Lung microvascular endothelial cell (primary cell): ENCODE measurements around the gene ZPR1. TPM values are rescaled to one million over a fixed set of nuclear protein-coding genes. Genes with fewer than 3 reads are reported as not detected.

ENCODE experiments used
- DNase-seq, 2 donors: peaks; one replicate each; pipeline versions ENCODE4 v3.0.0 to v3.0.0-alpha.2; 2010; ENCODE audit warnings: low read depth in 2 of 2
- total RNA-seq: library from RNA; depleted of rRNA; stranded (reverse); fragments of >200 nt; gene quantifications from 2 replicates; pipeline ENCODE4 v1.2.1, GENCODE V29; 2014

ZPR1 gene
- total RNA-seq, 1 donor from 2014 or later, result 18.3 TPM

- DNase-seq, result peak in 1 of 2 donors; percentile 64
These were observed 5.3 kb upstream of the ZPR1 start for GRCh38 chr11:116792869-116793771.

- DNase-seq, result no peak
These were observed 4.5 kb upstream of the ZPR1 start for GRCh38 chr11:116792144-116792868.

DNA sequence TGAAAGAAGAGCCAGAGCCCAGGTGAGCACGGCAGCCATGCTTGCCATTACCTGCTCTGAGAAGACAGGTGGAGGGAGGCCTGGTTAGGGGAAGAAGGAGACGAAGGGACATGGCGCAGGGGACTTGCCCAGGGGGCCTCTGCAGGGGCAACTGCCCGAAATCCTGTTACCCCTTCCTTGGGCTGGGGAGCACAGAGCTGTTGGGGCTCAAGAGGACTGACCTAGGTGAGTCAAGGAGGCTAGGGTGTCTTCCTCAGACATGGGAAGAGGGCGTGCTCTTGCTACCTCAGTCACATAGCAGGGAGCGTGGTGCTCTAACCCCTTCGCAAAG is 4.0 kb upstream of the ZPR1 start, which contains the start of gene APOA5:
APOA5 (minus strand) TSS at position 67 of the 331 bp plus-strand sequence; CDS start at position 48, 19 bp downstream.
- no peak for DNase-seq

- peak; percentile 69 to 77 for DNase-seq
These were observed 3.4 kb upstream of the ZPR1 start for GRCh38 chr11:116791002-116791812.

GRCh38 chr11:116790167-116791001 is 2.6 kb upstream of the ZPR1 start:
- no peak for DNase-seq

- no peak for DNase-seq
These were observed 1.2 kb upstream of the ZPR1 start for GRCh38 chr11:116788975-116789374.

DNA sequence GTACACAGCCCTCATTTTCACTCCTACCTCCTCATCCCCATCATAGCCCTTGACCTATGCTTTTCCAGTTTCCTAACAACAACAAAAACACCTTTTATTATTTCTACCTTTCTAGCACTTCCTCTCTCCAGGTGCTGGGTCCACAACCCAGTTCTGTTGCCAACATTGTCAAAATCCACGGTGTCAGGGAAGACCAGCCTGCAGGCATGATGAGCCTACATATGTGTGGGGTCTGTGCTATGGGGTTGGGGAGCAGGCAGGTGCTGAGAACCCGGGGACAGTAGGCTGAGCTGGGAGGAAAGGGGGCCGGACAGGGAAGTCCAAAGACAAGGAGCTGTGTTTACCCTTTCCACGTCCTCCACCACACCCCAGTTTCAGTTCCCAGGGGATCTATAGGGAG is 711 bp upstream of the ZPR1 start:
- DNase-seq, result no peak

DNA sequence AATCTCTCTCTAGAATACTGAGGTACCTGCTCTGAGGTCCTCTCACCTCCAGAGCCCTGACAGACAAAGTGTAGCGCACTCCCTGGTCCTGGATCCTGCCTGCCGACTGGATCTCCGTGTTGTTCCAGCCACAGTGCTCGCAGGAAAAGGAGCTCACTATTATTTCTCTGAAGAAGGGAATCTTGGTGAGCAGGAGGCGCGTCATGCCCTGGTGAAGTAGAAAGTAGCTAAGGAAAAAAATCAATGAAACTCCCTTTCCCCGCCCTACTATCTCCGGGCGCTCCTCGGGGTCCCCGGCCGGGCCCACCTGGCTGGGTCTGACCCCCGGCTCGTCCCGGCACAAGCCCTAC is 412 bp downstream of the ZPR1 start:
- peak; percentile 8 to 43 for DNase-seq

DNA sequence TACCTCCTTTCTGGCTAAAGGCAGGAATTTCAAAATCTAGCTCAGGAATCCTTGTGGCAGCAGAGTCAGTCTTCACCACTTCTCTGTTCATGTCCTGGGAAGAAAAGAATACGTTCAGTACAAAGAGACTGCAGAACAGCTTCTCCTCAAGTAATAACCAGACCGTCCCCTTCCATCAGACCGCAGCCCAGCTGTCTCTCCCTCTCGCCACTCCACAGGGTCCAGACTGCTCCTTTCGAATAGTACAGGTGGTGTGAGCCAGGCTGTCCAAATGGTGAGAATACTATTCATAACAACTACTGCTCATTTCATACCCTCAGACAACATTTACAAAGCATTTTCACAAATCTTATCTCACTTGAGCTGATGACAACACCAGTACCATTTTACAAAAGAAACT is 857 bp downstream of the ZPR1 start:
- DNase-seq, result no peak

GRCh38 chr11:116786326-116786725 is 1.5 kb downstream of the ZPR1 start:
- DNase-seq, result no peak

DNA sequence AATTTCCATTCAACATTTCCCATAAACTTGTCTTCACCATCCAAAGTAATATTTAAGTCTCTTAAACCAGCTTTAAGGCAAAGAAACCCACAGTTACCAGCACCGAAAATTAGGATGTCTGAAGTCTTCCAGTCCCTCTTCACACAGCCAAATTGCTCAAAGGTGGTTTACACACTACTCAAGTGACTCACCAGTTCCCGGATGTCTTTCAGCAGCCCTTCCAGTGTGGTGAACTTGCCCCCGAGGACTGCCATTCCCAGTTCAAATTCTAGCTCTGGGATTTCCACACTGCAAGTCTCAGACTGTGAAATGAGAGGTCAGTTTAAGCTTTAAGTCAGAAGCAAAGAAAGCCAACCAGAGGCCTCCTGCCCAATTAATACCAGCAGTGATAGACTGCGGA is 5.1 kb downstream of the ZPR1 start:
- DNase-seq, result peak in 1 of 2 donors; percentile 50

DNA sequence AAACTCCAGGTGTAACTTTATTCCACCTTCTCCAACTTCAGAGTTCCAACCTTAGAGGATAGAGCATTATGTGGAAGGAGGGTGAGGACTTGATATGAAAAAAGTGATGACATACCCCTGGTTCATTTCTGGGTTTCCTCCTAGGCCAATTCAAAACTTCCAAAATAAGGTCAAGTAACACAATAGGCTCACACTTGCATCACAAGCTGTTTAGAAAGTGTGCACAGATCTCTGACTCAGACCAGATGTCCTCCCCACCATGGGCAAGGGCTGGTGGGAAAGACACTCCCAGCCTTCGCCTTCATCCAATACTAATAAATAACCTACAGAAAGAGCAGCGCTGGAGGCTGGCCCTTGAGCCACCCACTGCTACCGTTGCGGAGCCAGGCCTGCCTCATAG is 9.3 kb downstream of the ZPR1 start:
- DNase-seq, result no peak

GRCh38 chr11:116777056-116777455 is 10.8 kb downstream of the ZPR1 start:
- DNase-seq, result no peak

- no peak for DNase-seq
These were observed 11.3 kb downstream of the ZPR1 start for GRCh38 chr11:116776522-116776984.

- no peak for DNase-seq
These were observed 11.8 kb downstream of the ZPR1 start for GRCh38 chr11:116775975-116776374.

DNA sequence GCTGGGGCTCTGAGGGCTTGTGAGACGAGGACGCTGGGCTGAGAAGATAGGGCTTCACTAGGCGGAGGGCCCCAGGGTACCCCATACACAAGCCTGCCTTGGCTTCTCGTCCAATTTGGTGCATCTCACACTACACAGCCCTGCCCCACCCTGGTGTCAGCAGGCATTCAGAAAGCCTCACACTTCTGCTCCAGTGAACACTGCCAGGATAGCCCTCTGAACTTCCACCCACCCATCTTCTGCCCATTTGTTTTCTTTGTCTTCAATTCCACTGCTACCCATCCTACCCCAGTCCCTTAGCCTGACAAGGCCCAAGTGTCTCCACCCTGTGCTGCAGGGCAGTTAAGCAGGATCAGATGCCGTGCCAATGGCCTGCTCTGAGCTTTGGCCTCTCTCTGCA is 13.2 kb downstream of the ZPR1 start:
- DNase-seq, result no peak

- DNase-seq, result no peak
These were observed 14.4 kb downstream of the ZPR1 start for GRCh38 chr11:116773203-116774097.

DNA sequence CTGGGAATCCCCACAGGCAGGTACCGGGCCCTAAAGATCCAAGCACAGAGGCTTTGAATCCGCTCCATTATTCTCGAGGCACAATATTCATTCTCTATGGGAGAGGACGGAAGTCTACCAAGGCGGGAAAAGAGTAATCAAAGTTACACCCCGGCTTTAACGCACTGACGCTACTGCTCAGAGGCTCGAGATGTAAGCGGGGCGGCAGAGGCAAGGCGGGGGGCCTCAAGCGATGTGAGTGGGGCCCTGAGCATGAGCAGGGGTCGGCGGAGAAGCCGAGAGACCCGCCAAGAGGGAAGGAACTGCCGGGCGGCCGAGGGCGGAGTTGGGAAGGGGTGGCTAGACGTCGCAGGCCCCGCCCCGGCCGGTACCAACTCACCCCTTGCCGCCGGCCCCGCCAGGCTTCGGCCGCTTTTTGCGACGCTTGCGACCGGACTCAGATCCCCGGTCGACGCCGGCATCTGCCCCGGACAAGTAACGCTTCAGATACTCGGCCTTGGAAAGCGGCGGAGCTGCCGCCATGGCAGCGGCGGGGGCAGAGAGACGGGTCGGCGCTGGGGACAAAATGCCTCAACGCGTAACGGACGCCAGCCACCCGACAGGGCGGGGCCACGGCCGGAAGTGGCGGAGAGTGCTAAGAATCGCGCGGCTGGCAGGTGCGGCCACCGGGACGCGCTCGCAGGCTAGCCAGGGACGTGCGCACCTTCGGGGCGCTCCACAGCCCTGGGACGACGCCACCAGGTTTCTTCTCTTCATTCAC is 15.2 kb downstream of the ZPR1 start, which contains the start of gene BUD13:
BUD13 (minus strand) TSS at position 545 of the 760 bp plus-strand sequence; CDS start at position 522, 23 bp downstream.
- peak; percentile 88 to 89 for DNase-seq

GRCh38 chr11:116771935-116772334 is 15.9 kb downstream of the ZPR1 start:
- no peak for DNase-seq
